Tibial artery (tissue), 4 donors: ENCODE data around the gene CST11.

Source experiments
- DNase-seq, 2 donors: peaks; one replicate each; pipeline ENCODE4 v3.0.0-alpha.2; 2019
- H3K27ac ChIP-seq, 2 donors: fragments of 200-600 bp; sonication (generic) in 1 of 2; 1 replicate in 1 of 2; 2 replicates in 1 of 2; pipeline ENCODE4 v1.5.1; 2018 to 2019; ENCODE audit warnings: mild to moderate bottlenecking in 1 of 2
- H3K27me3 ChIP-seq, 2 donors: fragments of 200-600 bp; sonication (generic) in 1 of 2; one replicate each; pipeline versions ENCODE4 v1.5.1 to v1.6.0; 2016 to 2019
- H3K36me3 ChIP-seq, 3 donors: fragments of 200-600 bp; sonication (generic) in 2 of 3; one replicate each; pipeline ENCODE4 v1.5.1; 2016 to 2019; ENCODE audit warnings: mild to moderate bottlenecking in 2 of 3
- H3K4me1 ChIP-seq, 4 donors: fragments of 200-600 bp; sonication (generic) in 2 of 4; 1 replicate in 3 of 4; 2 replicates in 1 of 4; pipeline ENCODE4 v1.5.1; 2016 to 2019
- H3K4me3 ChIP-seq, 2 donors: fragments of 200-600 bp; sonication (generic) in 1 of 2; 1 replicate in 1 of 2; 2 replicates in 1 of 2; pipeline ENCODE4 v1.5.1; 2018 to 2019; ENCODE audit warnings: mild to moderate bottlenecking in 2 of 2
- H3K9me3 ChIP-seq, 3 donors: fragments of 200-600 bp; sonication (generic) in 1 of 3; one replicate each; pipeline ENCODE4 v1.5.1; 2016 to 2019
- CTCF ChIP-seq, 2 experiments: fragments of 200-600 bp in 1 of 2; fragments of 450-650 bp in 1 of 2; IDR thresholded peaks; one replicate each; pipeline ENCODE4 v1.5.1; 2017 to 2019; ENCODE audit warnings: antibody characterized with exemption in 2 of 2, mild to moderate bottlenecking in 1 of 2, moderate library complexity in 1 of 2
- intact Hi-C: fragments of 100-400 bp; cut with DNase I; formaldehyde crosslinking; loops from one replicate; pipeline ENCODE4 v1.15.0; 2023; ENCODE audit warnings: low total_unique reads

Gene CST11

GRCh38 chr20:23490817-23491216 lies 38.1 kb upstream of the CST11 start, which contains the start of gene CST8:
TSS of gene CST8 (plus strand) at chr20:23491117. CDS start at chr20:23491668, 551 bp downstream.
- TF ChIP-seq CTCF (IDR thresholded peaks at IDR 0.05): no peak
- intact Hi-C loops: no loop called here
- H3K36me3 ChIP-seq: no peaks in the 10 kb centered on the region

GRCh38 chr20:23488996-23489395 lies 36.3 kb upstream of the CST11 start:
- no peak for TF ChIP-seq CTCF (IDR thresholded peaks at IDR 0.05)
- Histone ChIP-seq H3K27me3 (no peaks in the 10 kb centered on the region), H3K9me3 (no peaks in the 10 kb centered on the region), H3K36me3 (no peaks in the 10 kb centered on the region), H3K4me3 (no peak overlapping the region), H3K27ac (no peak overlapping the region), H3K4me1 (no peaks in the 10 kb centered on the region)
- intact Hi-C loops: loop anchor here (10.0 kb wide), 1 partner anchor 76 kb away; the partner anchor contains the start of gene CST9L
- DNase-seq: no peak

More at GRCh38 chr20:23490817-23491216, 38.1 kb upstream of the CST11 start, which contains the start of gene CST8:
- Histone ChIP-seq H3K27ac (no peak within 1 kb of the TSS), H3K4me3 (no peak within 1 kb of the TSS), H3K27me3 (no peaks in the 10 kb centered on the region), H3K4me1 (no peaks in the 10 kb centered on the region), H3K9me3 (no peaks in the 10 kb centered on the region)
- DNase-seq: no peak

- H3K9me3 ChIP-seq: no peaks in the 10 kb centered on the region
- no peak for DNase-seq
- TF ChIP-seq CTCF (IDR thresholded peaks at IDR 0.05): no peak
- no peaks in the 10 kb centered on the region for H3K27me3 ChIP-seq
- no peaks in the 10 kb centered on the region for H3K36me3 ChIP-seq
- intact Hi-C loops: loop anchor here (10.0 kb wide), 1 partner anchor 76 kb away; the partner anchor contains the start of gene CST9L
- no peak overlapping the region for H3K27ac ChIP-seq
- no peak overlapping the region for H3K4me3 ChIP-seq
- no peaks in the 10 kb centered on the region for H3K4me1 ChIP-seq
Observed at GRCh38 chr20:23488470-23488869, 35.8 kb upstream of the CST11 start.

- Histone ChIP-seq H3K27ac (no peak overlapping the region), H3K4me3 (no peak overlapping the region), H3K27me3 (no peaks in the 10 kb centered on the region), H3K9me3 (no peaks in the 10 kb centered on the region), H3K4me1 (no peaks in the 10 kb centered on the region), H3K36me3 (no peaks in the 10 kb centered on the region)
- no peak for TF ChIP-seq CTCF (IDR thresholded peaks at IDR 0.05)
- intact Hi-C loops: loop anchor here (10.0 kb wide), 1 partner anchor 81 kb away; the partner anchor contains the start of gene CST9L
- DNase-seq: no peak
Observed at GRCh38 chr20:23484081-23484480, 31.4 kb upstream of the CST11 start.

- H3K4me1 ChIP-seq: no peaks in the 10 kb centered on the region
- no peak for DNase-seq
- no peak overlapping the region for H3K4me3 ChIP-seq
- no peaks in the 10 kb centered on the region for H3K36me3 ChIP-seq
- H3K9me3 ChIP-seq: no peaks in the 10 kb centered on the region
- TF ChIP-seq CTCF (IDR thresholded peaks at IDR 0.05): no peak
- intact Hi-C loops: loop anchor here (10.0 kb wide), 1 partner anchor 83 kb away; the partner anchor contains the start of gene CST9L
- no peak overlapping the region for H3K27ac ChIP-seq
- no peaks in the 10 kb centered on the region for H3K27me3 ChIP-seq
Observed at GRCh38 chr20:23482138-23482537, 29.5 kb upstream of the CST11 start.

- DNase-seq: no peak
- intact Hi-C loops: no loop called here
- Histone ChIP-seq H3K27me3 (no peaks in the 10 kb centered on the region), H3K27ac (no peak overlapping the region), H3K4me3 (no peak overlapping the region), H3K36me3 (no peaks in the 10 kb centered on the region), H3K4me1 (no peaks in the 10 kb centered on the region), H3K9me3 (no peaks in the 10 kb centered on the region)
- TF ChIP-seq CTCF (IDR thresholded peaks at IDR 0.05): no peak
Observed at GRCh38 chr20:23479043-23479442, 26.4 kb upstream of the CST11 start.
